Muscle of leg (tissue), 11 donors: Measurements from ENCODE around the gene ALKBH2. TPM values are rescaled to one million over a fixed set of nuclear protein-coding genes. Genes with fewer than 3 reads are reported as not detected.

Experiments
- DNase-seq: peaks from one replicate; pipeline ENCODE4 v3.0.0; 2013
- H3K27ac ChIP-seq: one replicate; pipeline ENCODE4 v1.5.1; 2013; ENCODE audit warnings: mild to moderate bottlenecking, low read length, control low read depth
- H3K27me3 ChIP-seq: one replicate; pipeline ENCODE4 v1.6.1; 2013; ENCODE audit warnings: low read length; ENCODE audit not compliant: control insufficient read depth, insufficient read depth
- H3K36me3 ChIP-seq: one replicate; pipeline ENCODE4 v1.6.1; 2013; ENCODE audit warnings: low read length; ENCODE audit not compliant: control insufficient read depth, insufficient read depth
- H3K4me1 ChIP-seq: one replicate; pipeline ENCODE4 v1.6.1; 2013; ENCODE audit warnings: low read length; ENCODE audit not compliant: control insufficient read depth, insufficient read depth
- H3K4me3 ChIP-seq: one replicate; pipeline ENCODE4 v1.5.1; 2013; ENCODE audit warnings: low read length, control low read depth
- H3K9me3 ChIP-seq: replicated peaks from 2 replicates; pipeline ENCODE4 v1.6.1; 2013; ENCODE audit warnings: low read depth, low read length; ENCODE audit not compliant: control insufficient read depth
- WGBS: methylation state at CpG from one replicate; pipeline ENCODE4 v1.1.5; 2013; ENCODE audit warnings: missing lambda C conversion rate; ENCODE audit not compliant: insufficient coverage; 5-methylcytosine and 5-hydroxymethylcytosine counted together
- polyA plus RNA-seq, 8 donors: library from polyadenylated mRNA; unstranded; fragments of 120-200 nt; gene quantifications; one replicate each; pipeline versions ENCODE4 v1.2.1 to v1.2.3, GENCODE V29; 2013; ENCODE audit warnings: inconsistent platforms in 1 of 8, low replicate concordance in 1 of 8; ENCODE audit not compliant: insufficient read length in 8 of 8, insufficient read depth in 1 of 8
- total RNA-seq: library from RNA; stranded (reverse); fragments of 120-200 nt; gene quantifications from one replicate; pipeline ENCODE4 v1.2.4, GENCODE V29; 2013

Gene ALKBH2
- total and polyA plus RNA-seq, 9 donors: 20.3 to 32.3 (median 23.6) TPM

- WGBS: 89% methylated on average over 8 of the region's 13 CpGs
- Histone ChIP-seq H3K27ac (no peak overlapping the region), H3K4me1 (peaks cover 19% of the 10 kb centered on the region), H3K27me3 (peaks cover 2% of the 10 kb centered on the region), H3K36me3 (no peaks in the 10 kb centered on the region), H3K9me3 (no peaks in the 10 kb centered on the region), H3K4me3 (no peak overlapping the region)
- DNase-seq: no peak
Measured at GRCh38 chr12:109127533-109128242, 34.4 kb upstream of the ALKBH2 start.

- peaks cover 16% of the 10 kb centered on the region for H3K4me1 ChIP-seq
Measured at GRCh38 chr12:109126784-109127183, 33.5 kb upstream of the ALKBH2 start.

GRCh38 chr12:109125791-109126190, 32.5 kb upstream of the ALKBH2 start:
- Histone ChIP-seq H3K27me3 (no peaks in the 10 kb centered on the region), H3K4me3 (no peak overlapping the region)

More at GRCh38 chr12:109126784-109127183, 33.5 kb upstream of the ALKBH2 start:
- 43% methylated on average over 1 of the region's 3 CpGs for WGBS
- peak; percentile 86 for DNase-seq
- H3K4me3 ChIP-seq: no peak overlapping the region
- H3K27me3 ChIP-seq: peaks cover 2% of the 10 kb centered on the region
- no peak overlapping the region for H3K27ac ChIP-seq
- H3K36me3 ChIP-seq: no peaks in the 10 kb centered on the region
- no peaks in the 10 kb centered on the region for H3K9me3 ChIP-seq

GRCh38 chr12:109124878-109125648, 31.8 kb upstream of the ALKBH2 start:
- H3K27ac ChIP-seq: no peak overlapping the region
- H3K36me3 ChIP-seq: no peaks in the 10 kb centered on the region
- 80% methylated on average over 4 of the region's 12 CpGs for WGBS
- no peak for DNase-seq
- no peaks in the 10 kb centered on the region for H3K27me3 ChIP-seq
- H3K4me1 ChIP-seq: no peaks in the 10 kb centered on the region
- H3K4me3 ChIP-seq: no peak overlapping the region
- H3K9me3 ChIP-seq: no peaks in the 10 kb centered on the region

More at GRCh38 chr12:109125791-109126190, 32.5 kb upstream of the ALKBH2 start:
- Histone ChIP-seq H3K27ac (no peak overlapping the region), H3K4me1 (peaks cover 6% of the 10 kb centered on the region), H3K9me3 (no peaks in the 10 kb centered on the region), H3K36me3 (no peaks in the 10 kb centered on the region)
- 80% methylated on average over 7 of the region's 7 CpGs for WGBS
- DNase-seq: no peak

GRCh38 chr12:109121346-109121880, 28.1 kb upstream of the ALKBH2 start:
- Histone ChIP-seq H3K4me1 (peaks cover 3% of the 10 kb centered on the region), H3K27me3 (no peaks in the 10 kb centered on the region), H3K4me3 (no peak overlapping the region), H3K9me3 (no peaks in the 10 kb centered on the region), H3K36me3 (no peaks in the 10 kb centered on the region), H3K27ac (no peak overlapping the region)
- WGBS: 100% methylated on average over 1 of the region's 3 CpGs
- DNase-seq: no peak

- 93% methylated on average over 3 of the region's 4 CpGs for WGBS
- Histone ChIP-seq H3K27ac (no peak overlapping the region), H3K36me3 (no peaks in the 10 kb centered on the region), H3K4me3 (no peak overlapping the region), H3K9me3 (no peaks in the 10 kb centered on the region), H3K4me1 (peaks cover 11% of the 10 kb centered on the region), H3K27me3 (no peaks in the 10 kb centered on the region)
- no peak for DNase-seq
Measured at GRCh38 chr12:109120557-109120956, 27.3 kb upstream of the ALKBH2 start.

- no peaks in the 10 kb centered on the region for H3K9me3 ChIP-seq
- H3K27me3 ChIP-seq: no peaks in the 10 kb centered on the region
- H3K4me3 ChIP-seq: no peak overlapping the region
- peaks cover 15% of the 10 kb centered on the region for H3K4me1 ChIP-seq
- H3K27ac ChIP-seq: no peak overlapping the region
- no peaks in the 10 kb centered on the region for H3K36me3 ChIP-seq
- no peak for DNase-seq
- no CpG with 5 or more reads among the region's 2 CpGs for WGBS
Measured at GRCh38 chr12:109120095-109120494, 26.8 kb upstream of the ALKBH2 start.

GRCh38 chr12:109116611-109116949, 23.3 kb upstream of the ALKBH2 start:
- DNase-seq: no peak
- H3K27ac ChIP-seq: peak overlapping the region; percentile 83
- 63% methylated on average over 7 of the region's 12 CpGs for WGBS

GRCh38 chr12:109115758-109116610, 22.7 kb upstream of the ALKBH2 start, which contains the start of gene ACACB:
ACACB (plus strand) TSS chr12:109116587; CDS start chr12:109139406, 22,819 bp downstream.
- no peaks in the 10 kb centered on the region for H3K36me3 ChIP-seq
- H3K27ac ChIP-seq: peak within 1 kb of the TSS; percentile 83
- peaks cover 18% of the 10 kb centered on the region for H3K4me1 ChIP-seq
- no peak within 1 kb of the TSS for H3K4me3 ChIP-seq
- H3K27me3 ChIP-seq: no peaks in the 10 kb centered on the region
- no peaks in the 10 kb centered on the region for H3K9me3 ChIP-seq
- DNase-seq: peak; percentile 53
- WGBS: 61% methylated on average over 5 of the region's 14 CpGs

More at GRCh38 chr12:109116611-109116949, 23.3 kb upstream of the ALKBH2 start:
- Histone ChIP-seq H3K36me3 (no peaks in the 10 kb centered on the region), H3K4me3 (no peak overlapping the region), H3K9me3 (no peaks in the 10 kb centered on the region), H3K4me1 (peaks cover 16% of the 10 kb centered on the region), H3K27me3 (no peaks in the 10 kb centered on the region)
